Memory B cell (primary cell): ENCODE measurements around the gene DENR.

Source experiments
- ATAC-seq: fragments of 150-1000 bp; cut with Tn5 transposase; 2 replicates; pipeline ENCODE4 v1.10.0; 2021; ENCODE audit warnings: low read depth, mild to moderate bottlenecking, moderate library complexity
- DNase-seq, 2 donors: peaks; one replicate each; pipeline ENCODE4 v3.0.0; 2022; ENCODE audit warnings: low spot score in 2 of 2
- H3K27ac Mint-ChIP-seq: one replicate; pipeline ENCODE4 v1.8.0; 2022; ENCODE audit warnings: mild to moderate bottlenecking, moderate library complexity, mixed read lengths
- H3K27me3 Mint-ChIP-seq: one replicate; pipeline ENCODE4 v1.8.0; 2022; ENCODE audit warnings: mixed read lengths
- H3K36me3 Mint-ChIP-seq: one replicate; pipeline ENCODE4 v1.8.0; 2022; ENCODE audit warnings: mild to moderate bottlenecking, mixed read lengths
- H3K4me1 Mint-ChIP-seq: one replicate; pipeline ENCODE4 v1.8.0; 2022; ENCODE audit warnings: mixed read lengths
- H3K4me3 Mint-ChIP-seq: one replicate; pipeline ENCODE4 v1.8.0; 2022; ENCODE audit warnings: mild to moderate bottlenecking, moderate library complexity, mixed read lengths
- H3K9me3 Mint-ChIP-seq: one replicate; pipeline ENCODE4 v1.8.0; 2022; ENCODE audit warnings: mixed read lengths

DENR gene

GRCh38 chr12:122819209-122819785 is 66.7 kb downstream of the DENR start:
- Mint-ChIP-seq H3K36me3 (no peaks in the 10 kb centered on the region), H3K4me1 (peaks cover 37% of the 10 kb centered on the region), H3K27ac (no peak overlapping the region), H3K9me3 (no peaks in the 10 kb centered on the region), H3K4me3 (no peak overlapping the region), H3K27me3 (no peaks in the 10 kb centered on the region)
- no peak for ATAC-seq
- no peak for DNase-seq

GRCh38 chr12:122820138-122820537 is 67.5 kb downstream of the DENR start:
- no peak for DNase-seq
- peak overlapping the region; percentile 74 for H3K4me3 Mint-ChIP-seq
- H3K36me3 Mint-ChIP-seq: no peaks in the 10 kb centered on the region
- H3K9me3 Mint-ChIP-seq: no peaks in the 10 kb centered on the region
- no peak for ATAC-seq
- no peaks in the 10 kb centered on the region for H3K27me3 Mint-ChIP-seq
- H3K4me1 Mint-ChIP-seq: peaks cover 33% of the 10 kb centered on the region
- peak overlapping the region; percentile 40 for H3K27ac Mint-ChIP-seq
